Muscle of arm (tissue), 12 donors: ENCODE measurements around the gene FLACC1. TPM values are rescaled to one million over a fixed set of nuclear protein-coding genes. Genes with fewer than 3 reads are reported as not detected.
"Not testable (repeated sequence)": the region's sequence is repeated elsewhere in the genome, so short reads cannot be mapped to it uniquely, and the experiment has no call there.

Source experiments
- DNase-seq: peaks from one replicate; pipeline ENCODE4 v3.0.0-alpha.2; 2013
- polyA plus RNA-seq, 12 donors: library from polyadenylated mRNA; unstranded; fragments of 120-200 nt; gene quantifications; one replicate each; pipeline ENCODE4 v1.2.1, GENCODE V29; 2013; ENCODE audit not compliant: insufficient read length in 12 of 12

The FLACC1 gene
- polyA plus RNA-seq, 12 donors: 0.80 to 3.8 (median 1.6) TPM; not detected in 2

DNA sequence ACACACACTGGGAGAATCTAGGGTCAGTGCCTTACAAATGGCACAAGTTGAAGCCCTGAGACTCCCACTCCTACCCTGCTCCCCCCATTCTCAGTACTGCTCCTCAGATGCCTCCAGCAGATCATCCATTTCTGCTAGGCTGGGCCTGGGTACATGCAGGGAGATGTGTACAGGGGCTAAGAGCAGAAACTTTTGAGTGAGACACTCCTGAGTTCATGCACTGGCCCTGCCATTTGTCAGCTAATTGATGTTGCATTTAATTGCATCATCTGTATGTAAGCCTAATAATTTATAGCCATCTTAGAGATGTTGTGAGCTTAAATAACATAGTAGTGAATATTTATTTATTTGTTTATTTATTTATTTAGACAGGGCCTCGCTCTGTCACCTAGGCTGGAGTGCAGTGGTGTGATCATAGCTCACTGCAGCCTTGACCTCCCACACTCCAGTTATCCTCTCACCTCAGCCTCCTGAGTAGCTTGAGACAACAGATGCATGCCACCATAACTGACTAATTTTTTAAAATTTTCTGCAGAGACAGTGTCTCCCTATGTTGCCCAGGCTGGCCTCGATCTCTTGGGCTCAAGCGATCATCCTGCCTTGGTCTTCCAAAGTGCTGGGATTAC lies 101.6 kb downstream of the FLACC1 start:
- DNase-seq: no peak

DNA sequence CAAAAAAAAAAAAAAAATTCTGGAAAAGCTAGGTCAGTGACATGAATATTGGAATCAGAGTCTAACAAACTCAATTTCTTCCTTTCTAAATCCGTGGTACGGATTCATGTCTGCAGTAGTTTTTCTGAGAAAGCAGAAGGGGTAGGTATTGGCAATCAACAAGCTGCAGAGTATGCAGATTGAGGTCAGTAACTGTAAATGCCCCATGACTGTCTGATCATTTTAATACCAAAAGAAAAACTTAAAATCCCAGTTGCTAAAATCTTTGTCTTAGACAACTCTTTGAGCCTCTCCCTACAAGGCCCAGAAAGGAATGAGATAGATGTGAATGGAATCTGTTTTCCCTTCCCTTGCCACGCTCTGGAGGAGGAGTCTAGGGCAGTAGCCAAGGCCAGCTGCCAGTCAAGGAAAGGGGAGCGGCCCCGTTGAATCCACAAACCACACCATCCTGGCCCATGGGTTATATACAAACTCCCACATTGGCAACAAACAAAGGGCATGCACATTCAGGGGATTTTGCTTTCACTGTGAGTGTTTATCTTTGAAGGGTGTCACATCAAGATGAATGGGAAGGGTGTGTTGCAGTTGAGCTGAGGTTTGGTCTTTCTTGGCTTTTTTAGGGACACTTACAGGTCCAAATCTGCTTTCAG lies 102.9 kb downstream of the FLACC1 start:
- no peak for DNase-seq

DNA sequence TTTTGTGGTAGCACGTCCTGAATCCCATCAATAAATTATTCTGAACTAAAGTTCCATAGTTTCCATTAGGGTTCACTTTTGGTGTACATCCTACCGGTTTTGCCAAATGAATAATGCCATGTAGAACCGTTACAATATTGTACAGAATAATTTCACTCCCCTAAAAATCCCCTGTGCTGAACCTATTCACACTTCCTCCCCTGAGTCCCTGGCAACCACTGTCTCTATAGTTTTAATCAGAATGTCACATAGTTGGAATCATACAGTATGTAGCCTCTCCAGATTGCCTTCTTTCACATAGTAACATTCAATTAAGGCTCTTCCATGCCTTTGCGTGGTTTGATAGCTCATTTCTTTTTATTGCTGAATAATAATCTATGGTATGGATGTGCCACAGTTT lies 106.4 kb downstream of the FLACC1 start:
- no peak for DNase-seq

DNA sequence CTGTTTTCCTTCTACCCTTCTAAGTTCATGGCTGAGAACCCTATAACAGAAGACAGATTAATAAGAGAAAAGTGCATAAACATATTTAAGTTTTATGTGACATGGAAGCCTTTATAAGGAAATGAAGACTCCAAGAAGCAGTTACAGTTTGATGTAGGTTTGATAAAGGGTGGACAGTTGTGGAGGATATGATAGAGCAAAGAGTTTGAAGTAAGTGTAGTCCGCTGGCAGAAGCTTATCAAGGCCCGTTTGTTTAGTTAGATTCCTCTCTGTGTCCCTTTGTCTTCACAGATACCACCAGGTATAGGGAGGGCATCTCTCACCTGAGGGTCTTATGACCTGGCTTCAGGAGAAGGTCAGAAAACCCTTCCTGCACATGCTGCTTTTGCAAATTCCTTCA lies 107.3 kb downstream of the FLACC1 start:
- no peak for DNase-seq

DNA sequence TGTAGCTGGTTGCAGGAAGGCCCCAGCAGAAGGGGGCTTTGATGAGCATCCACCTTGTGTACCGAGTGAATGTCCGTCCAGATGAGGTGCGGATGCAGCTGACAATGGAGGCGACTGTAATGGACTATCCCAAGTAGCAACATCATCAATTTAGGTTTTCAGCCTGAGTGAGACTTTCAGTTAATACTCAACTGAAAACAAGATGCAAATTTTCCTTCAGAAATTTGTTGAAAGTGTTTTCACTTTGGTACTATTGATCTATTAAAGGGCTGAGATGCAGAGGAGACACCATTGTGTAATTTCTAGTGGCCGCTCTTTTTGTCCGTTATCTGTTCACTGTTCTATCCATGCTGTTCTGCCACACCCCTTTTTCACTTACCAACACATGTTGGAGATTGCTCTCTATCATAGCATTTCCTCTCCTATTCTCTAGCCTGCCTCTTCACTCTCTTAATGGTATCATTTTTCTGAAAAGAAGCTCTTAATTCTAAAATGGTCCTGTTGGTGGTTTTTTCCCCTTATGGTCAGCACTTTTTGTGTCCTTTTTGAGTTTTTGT lies 108.8 kb downstream of the FLACC1 start:
- no peak for DNase-seq

DNA sequence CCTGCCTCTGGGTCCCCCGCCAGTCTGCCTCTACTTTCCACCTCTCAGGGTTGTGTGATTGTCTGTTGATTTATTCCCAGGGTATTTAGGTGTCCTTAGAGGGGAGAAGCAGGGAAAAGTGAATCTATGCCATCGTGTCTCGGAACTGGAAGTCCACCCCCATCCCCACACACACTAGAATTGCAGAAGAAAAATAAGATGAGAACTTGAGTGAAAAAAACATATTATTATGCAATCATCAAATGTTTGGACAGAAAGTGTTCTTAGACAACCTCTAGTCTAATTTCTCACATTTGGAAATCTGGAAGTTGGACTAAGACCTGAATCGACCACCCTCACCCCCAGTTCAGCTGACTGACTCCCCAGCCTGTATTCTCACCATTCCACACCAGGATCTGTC lies 110.9 kb downstream of the FLACC1 start:
- no peak for DNase-seq

DNA sequence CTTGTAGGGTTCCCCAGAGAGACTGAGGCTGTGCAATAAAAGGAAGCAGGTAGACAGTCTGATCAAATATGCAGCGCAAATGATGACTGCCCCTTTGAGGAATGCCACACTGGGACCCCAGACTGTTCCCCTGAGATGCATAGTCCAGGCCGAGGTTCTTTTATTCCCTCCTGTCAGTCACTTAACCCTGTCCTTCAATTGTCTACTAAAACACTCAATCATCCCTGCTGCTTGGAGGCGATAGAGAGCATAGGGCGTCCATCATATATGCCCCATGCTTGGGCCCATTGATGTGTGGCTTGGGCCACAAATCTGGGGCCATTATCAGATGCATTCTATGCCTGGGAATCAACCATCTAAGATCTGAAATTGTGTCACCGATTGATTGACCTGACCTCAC lies 112.3 kb downstream of the FLACC1 start:
- no peak for DNase-seq

DNA sequence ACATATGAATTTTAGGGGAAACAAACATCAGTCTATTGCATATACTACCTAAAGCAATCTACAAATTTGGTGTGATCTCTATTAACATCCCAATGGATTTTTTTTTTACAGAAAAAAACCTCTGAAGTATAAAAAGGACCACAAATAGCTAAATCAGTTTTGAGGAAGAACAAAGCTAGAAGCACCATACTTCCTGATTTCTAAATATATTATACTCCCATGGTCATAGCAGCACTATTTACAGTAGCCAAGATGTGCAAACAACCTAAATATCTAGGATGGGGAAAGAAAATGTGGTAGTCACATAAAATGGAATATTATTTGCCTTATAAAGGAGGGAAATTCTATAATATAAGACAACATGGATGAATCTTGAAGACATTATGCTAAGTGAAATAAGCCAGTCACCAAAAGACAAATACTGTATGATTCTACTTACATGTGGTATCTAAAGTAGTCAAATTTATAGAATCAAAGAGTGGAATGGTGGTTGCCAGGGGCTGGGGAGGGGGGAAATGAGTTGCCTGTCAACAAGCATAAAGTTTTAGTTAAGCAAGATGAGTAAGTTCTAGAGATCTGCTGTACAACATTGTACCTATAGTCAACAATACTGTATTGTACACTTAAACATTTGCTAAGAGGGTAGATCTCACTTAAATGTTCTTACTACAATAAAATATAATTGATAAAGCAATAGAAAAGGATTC lies 114.4 kb downstream of the FLACC1 start:
- no peak for DNase-seq

DNA sequence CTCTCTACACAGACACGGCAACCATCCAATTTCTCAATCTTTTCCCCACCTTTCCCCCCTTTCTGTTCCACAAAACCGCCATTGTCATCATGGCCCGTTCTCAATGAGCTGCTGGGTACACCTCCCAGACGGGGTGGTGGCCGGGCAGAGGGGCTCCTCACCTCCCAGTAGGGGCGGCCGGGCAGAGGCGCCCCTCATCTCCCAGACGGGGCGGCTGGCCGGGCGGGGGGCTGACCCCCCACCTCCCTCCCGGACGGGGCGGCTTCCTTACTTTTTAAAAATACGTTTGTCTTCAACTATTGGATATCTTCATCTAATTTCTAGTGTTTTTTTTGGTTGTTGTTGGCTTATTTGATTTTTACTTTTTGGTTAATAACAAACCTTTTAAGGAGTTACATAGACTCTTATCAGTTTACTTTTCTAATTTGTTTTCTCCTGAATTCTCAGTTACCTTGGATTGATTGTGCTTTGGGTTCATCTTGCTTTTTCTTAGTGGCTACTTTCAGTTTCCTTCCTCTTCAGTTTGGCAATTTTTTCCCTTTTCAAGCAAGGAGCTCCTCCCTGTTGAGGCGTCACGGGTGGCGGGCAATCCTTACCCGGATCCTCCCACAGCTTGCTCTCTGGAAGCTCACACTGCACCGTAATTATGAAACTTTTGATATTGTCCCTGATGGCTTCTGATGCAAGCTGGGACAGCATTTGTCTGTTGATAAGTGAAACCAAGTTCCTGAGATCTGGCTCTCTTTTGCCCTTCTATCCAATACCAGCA lies 117.8 kb downstream of the FLACC1 start:
- DNase-seq: not testable (repeated sequence)

Other genes with a start within 250 kb of the FLACC1 start
- 10 to 100 TPM in 11 of 12 donors, not detected in 1; 30.8 to 62.4 (median 40.3) TPM for gene CFLAR, start 241.2 kb downstream of the FLACC1 start, polyA plus RNA-seq
- 1 to 10 TPM in 11 of 12 donors, not detected in 1; 4.7 to 9.4 (median 6.7) TPM for gene CASP10, start 174.2 kb downstream of the FLACC1 start, polyA plus RNA-seq
- 10 to 100 TPM in 4 of 12 donors, 1 to 10 TPM in 7, not detected in 1; 4.8 to 23.5 (median 7.9) TPM for gene CASP8, start 96.8 kb downstream of the FLACC1 start, polyA plus RNA-seq
- gene TRAK2, start 94.1 kb upstream of the FLACC1 start, polyA plus RNA-seq: 10 to 100 TPM in 11 of 12 donors, not detected in 1; 18.5 to 37.3 (median 33.1) TPM
- gene STRADB, start 94.4 kb upstream of the FLACC1 start, polyA plus RNA-seq: 10 to 100 TPM in 11 of 12 donors, not detected in 1; 37.0 to 64.8 (median 58.5) TPM